Esophagus muscularis mucosa (tissue), 4 donors: ENCODE results near the gene TMEM247. TPM values are rescaled to one million over a fixed set of nuclear protein-coding genes. Genes with fewer than 3 reads are reported as not detected.

ENCODE experiments used
- DNase-seq: peaks from one replicate; pipeline ENCODE4 v3.0.0-alpha.2; 2017; ENCODE audit errors: extremely low spot score
- H3K27ac ChIP-seq, 4 donors: fragments of 200-600 bp; sonication (generic); replicated peaks in 1 of 4; 1 replicate in 3 of 4; 2 replicates in 1 of 4; pipeline ENCODE4 v1.5.1; 2016 to 2019; ENCODE audit warnings: mild to moderate bottlenecking in 1 of 4
- H3K27me3 ChIP-seq, 4 donors: fragments of 200-600 bp; sonication (generic); one replicate each; pipeline versions ENCODE4 v1.5.1 to v1.6.0; 2016 to 2019
- H3K36me3 ChIP-seq, 4 donors: fragments of 200-600 bp; sonication (generic); one replicate each; pipeline ENCODE4 v1.5.1; 2016 to 2019
- H3K4me1 ChIP-seq, 4 donors: fragments of 200-600 bp; sonication (generic); one replicate each; pipeline ENCODE4 v1.5.1; 2016 to 2019
- H3K4me3 ChIP-seq, 4 donors: fragments of 200-600 bp; sonication (generic); 1 replicate in 2 of 4; 2 replicates in 2 of 4; pipeline ENCODE4 v1.5.1; 2016 to 2019; ENCODE audit warnings: mild to moderate bottlenecking in 4 of 4, moderate library complexity in 1 of 4
- H3K9me3 ChIP-seq, 4 donors: fragments of 200-600 bp; sonication (generic); 1 replicate in 3 of 4; 2 replicates in 1 of 4; pipeline ENCODE4 v1.5.1; 2016 to 2019
- EP300 ChIP-seq: sonication (generic); formaldehyde crosslinking; IDR thresholded peaks from one replicate; pipeline ENCODE4 v1.6.1; 2017; ENCODE audit warnings: antibody characterized with exemption
- POLR2A ChIP-seq: fragments of 450-650 bp; IDR thresholded peaks from one replicate; pipeline ENCODE4 v1.6.1; 2017; ENCODE audit warnings: antibody characterized with exemption, moderate library complexity, mild to moderate bottlenecking, low read depth
- POLR2AphosphoS5 ChIP-seq, 2 donors: sonication (generic); formaldehyde crosslinking; IDR thresholded peaks; one replicate each; pipeline ENCODE4 v1.6.1; 2017; ENCODE audit warnings: antibody characterized with exemption in 2 of 2
- WGBS: methylation state at CpG from one replicate; pipeline ENCODE4 v1.1.5; 2018; 5-methylcytosine and 5-hydroxymethylcytosine counted together
- intact Hi-C: fragments of 100-400 bp; cut with DNase I; formaldehyde crosslinking; loops from one replicate; pipeline ENCODE4 v1.15.1; 2023
- total RNA-seq, 4 donors: library from RNA; depleted of rRNA; stranded (reverse); fragments of >200 nt; gene quantifications; one replicate each; pipeline versions ENCODE4 v1.1.0 to v1.2.1, GENCODE V29; 2016
- TF ChIP-seq, protein P1 (sequence below), 3 experiments: fragments of 200-600 bp in 2 of 3; fragments of 450-650 bp in 1 of 3; sonication (generic) in 2 of 3; IDR thresholded peaks; one replicate each; pipeline ENCODE4 v1.5.1; 2017 to 2019; ENCODE audit warnings: antibody characterized with exemption in 3 of 3, mild to moderate bottlenecking in 2 of 3, moderate library complexity in 1 of 3

Gene TMEM247
- total RNA-seq, 4 donors from 2014 or later = not detected

DNA sequence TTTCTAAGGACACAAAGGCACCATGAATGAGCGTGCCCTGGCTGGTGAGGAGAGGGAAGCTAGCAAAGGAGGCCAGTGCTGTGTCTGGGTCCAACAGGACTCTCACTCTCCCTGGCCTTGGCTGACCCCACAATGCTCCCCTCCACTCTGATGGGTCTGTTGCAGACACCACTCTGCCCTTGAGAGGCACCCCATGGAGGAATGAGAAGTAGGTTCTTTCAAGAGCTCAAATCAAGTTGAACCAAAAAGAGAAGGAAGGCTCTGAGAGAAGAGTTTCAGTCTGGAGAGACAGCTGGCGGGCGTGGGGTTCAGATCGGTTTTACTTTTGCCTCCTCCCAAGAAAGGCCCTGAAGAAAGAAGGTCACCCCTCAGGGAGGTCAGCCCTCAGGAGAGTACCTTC lies 18.4 kb downstream of the TMEM247 start:
- Histone ChIP-seq H3K36me3 (no peaks in the 10 kb centered on the region), H3K9me3 (no peaks in the 10 kb centered on the region), H3K27me3 (no peaks in the 10 kb centered on the region), H3K4me3 (no peak overlapping the region), H3K27ac (no peak overlapping the region), H3K4me1 (peaks cover 5 to 32% (median 26%) of the 10 kb centered on the region in 4 donors)
- no peak for DNase-seq
- whole genome bisulfite sequencing = 89% methylated on average over 4 of the region's 4 CpGs
- intact Hi-C loops = no loop called here
- TF ChIP-seq EP300 (no peak), POLR2AphosphoS5 (IDR thresholded peaks at IDR 0.05) (no peak), POLR2A (no peak)
- TF ChIP-seq, protein P1, sequence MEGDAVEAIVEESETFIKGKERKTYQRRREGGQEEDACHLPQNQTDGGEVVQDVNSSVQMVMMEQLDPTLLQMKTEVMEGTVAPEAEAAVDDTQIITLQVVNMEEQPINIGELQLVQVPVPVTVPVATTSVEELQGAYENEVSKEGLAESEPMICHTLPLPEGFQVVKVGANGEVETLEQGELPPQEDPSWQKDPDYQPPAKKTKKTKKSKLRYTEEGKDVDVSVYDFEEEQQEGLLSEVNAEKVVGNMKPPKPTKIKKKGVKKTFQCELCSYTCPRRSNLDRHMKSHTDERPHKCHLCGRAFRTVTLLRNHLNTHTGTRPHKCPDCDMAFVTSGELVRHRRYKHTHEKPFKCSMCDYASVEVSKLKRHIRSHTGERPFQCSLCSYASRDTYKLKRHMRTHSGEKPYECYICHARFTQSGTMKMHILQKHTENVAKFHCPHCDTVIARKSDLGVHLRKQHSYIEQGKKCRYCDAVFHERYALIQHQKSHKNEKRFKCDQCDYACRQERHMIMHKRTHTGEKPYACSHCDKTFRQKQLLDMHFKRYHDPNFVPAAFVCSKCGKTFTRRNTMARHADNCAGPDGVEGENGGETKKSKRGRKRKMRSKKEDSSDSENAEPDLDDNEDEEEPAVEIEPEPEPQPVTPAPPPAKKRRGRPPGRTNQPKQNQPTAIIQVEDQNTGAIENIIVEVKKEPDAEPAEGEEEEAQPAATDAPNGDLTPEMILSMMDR (IDR thresholded peaks at IDR 0.05) = no peak

DNA sequence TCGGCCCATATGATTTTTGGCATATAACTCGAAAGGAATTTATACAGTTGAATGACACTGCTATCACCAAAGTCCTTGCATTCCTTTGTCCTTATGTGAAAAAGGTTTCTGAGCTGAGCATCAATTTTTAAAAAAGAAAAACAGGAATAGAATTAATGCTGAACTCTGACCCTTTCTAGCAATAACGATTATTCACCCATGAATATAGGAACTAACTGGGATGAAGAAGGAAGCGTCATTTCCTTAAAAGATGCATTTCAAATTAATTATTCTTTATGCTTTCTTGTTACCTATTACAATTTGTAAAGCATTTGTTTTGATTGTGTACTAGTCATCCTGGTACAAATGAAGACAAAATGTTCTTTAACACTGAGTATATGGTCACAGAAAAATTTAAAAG lies 19.3 kb downstream of the TMEM247 start:
- H3K27ac ChIP-seq = no peak overlapping the region
- H3K27me3 ChIP-seq = no peaks in the 10 kb centered on the region
- DNase-seq = no peak
- intact Hi-C loops = no loop called here
- H3K36me3 ChIP-seq = no peaks in the 10 kb centered on the region
- H3K4me1 ChIP-seq = peaks cover 1 to 23% (median 17%) of the 10 kb centered on the region in 4 donors
- no peaks in the 10 kb centered on the region for H3K9me3 ChIP-seq
- WGBS = 86% methylated on average over 4 of the region's 4 CpGs
- TF ChIP-seq, protein P1 (IDR thresholded peaks at IDR 0.05) = no peak
- TF ChIP-seq EP300 (no peak), POLR2A (no peak), POLR2AphosphoS5 (IDR thresholded peaks at IDR 0.05) (no peak)
- H3K4me3 ChIP-seq = no peak overlapping the region

DNA sequence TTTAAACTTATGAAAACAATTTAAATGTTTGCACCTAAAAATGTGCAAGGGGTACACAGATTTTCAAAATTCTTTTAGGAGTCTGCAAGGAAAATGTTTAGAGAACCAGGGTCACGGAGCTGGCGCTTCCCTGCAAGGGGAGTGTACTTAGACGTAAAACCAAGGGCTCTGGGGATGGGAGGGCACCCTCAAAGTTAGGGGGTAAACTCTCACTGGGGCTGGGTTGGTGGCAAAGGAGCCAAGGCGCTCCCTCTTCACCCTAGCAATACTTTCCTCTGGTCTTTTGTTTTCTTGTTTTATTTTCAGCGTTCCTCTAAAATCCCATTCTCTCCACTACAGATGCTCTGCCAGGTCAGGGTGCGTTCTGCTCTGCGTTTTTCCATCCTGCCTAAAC lies 20.0 kb downstream of the TMEM247 start:
- no peaks in the 10 kb centered on the region for H3K9me3 ChIP-seq
- peak overlapping the region; percentile 84 to 87 (median 84) for H3K27ac ChIP-seq
- H3K36me3 ChIP-seq = no peaks in the 10 kb centered on the region
- WGBS = 21% methylated on average over 7 of the region's 7 CpGs
- H3K4me3 ChIP-seq = peak overlapping the region; percentile 51 to 66 (median 62)
- no peak for TF ChIP-seq POLR2AphosphoS5 (IDR thresholded peaks at IDR 0.05)
- TF ChIP-seq EP300 = no peak
- no peak for TF ChIP-seq POLR2A
- TF ChIP-seq, protein P1 (IDR thresholded peaks at IDR 0.05) = no peak
- intact Hi-C loops = no loop called here
- DNase-seq = no peak
- no peaks in the 10 kb centered on the region for H3K27me3 ChIP-seq
- H3K4me1 ChIP-seq = peaks cover 0 to 17% (median 15%) of the 10 kb centered on the region in 4 donors

DNA sequence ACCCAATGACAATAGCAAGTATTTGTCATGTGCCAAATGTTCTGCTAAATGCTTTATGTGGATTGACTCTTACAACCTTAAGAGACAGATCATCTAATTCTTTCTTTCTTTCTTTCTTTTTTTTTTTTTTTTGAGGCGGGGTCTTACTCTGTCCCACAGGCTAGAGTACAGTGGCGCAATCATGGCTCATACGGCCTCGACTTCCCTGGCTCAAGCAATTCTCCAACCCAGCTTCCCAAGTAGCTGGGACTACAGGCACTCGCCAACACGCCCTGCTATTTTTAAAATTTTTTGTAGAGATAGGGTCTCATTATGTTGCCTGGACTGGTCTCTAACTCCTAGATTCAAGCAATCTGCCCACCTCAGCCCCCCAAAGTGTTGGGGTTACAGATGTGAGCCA lies 21.4 kb downstream of the TMEM247 start:
- Histone ChIP-seq H3K27me3 (no peaks in the 10 kb centered on the region), H3K4me3 (peak overlapping the region in 1 of 4 donors; percentile 64), H3K9me3 (no peaks in the 10 kb centered on the region), H3K4me1 (peaks cover 0 to 17% (median 15%) of the 10 kb centered on the region in 4 donors), H3K27ac (peak overlapping the region in 2 of 4 donors; percentile 84 to 87), H3K36me3 (no peaks in the 10 kb centered on the region)
- intact Hi-C loops = no loop called here
- 86% methylated on average over 6 of the region's 6 CpGs for WGBS
- no peak for DNase-seq
- TF ChIP-seq POLR2A (no peak), POLR2AphosphoS5 (IDR thresholded peaks at IDR 0.05) (no peak), EP300 (no peak)
- TF ChIP-seq, protein P1 (IDR thresholded peaks at IDR 0.05) = no peak

DNA sequence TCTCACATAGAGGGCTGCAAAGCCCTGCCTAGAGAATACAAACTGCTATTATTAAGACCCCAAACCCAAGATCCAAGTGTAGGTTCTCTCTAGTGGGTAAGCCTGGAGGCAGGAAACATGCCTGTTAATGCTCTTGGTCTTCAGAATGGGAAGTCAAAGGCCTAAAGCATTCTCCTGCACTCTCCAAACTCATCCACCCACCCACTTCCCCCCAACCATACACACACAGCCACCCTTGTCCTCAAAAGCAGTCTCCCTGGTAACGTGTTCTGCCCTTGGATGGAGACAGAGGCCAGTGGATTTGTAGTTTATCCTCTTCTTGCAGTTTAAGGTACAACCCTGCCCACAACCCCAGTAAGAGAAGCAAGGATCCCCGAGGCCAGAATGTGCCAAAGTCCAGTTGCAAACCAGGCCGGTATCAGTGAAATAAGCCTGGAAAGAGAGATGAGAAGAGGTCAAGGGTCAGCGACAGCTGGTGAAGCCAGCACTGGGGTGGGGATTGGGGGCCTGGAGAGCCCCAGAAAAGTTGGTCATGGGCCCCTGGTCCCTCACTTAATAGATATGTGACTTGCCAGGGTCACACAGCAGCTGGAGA lies 23.0 kb downstream of the TMEM247 start:
- Histone ChIP-seq H3K27me3 (no peaks in the 10 kb centered on the region), H3K4me1 (peaks cover 0 to 15% (median 14%) of the 10 kb centered on the region in 4 donors), H3K27ac (no peak overlapping the region), H3K4me3 (no peak overlapping the region), H3K9me3 (no peaks in the 10 kb centered on the region), H3K36me3 (no peaks in the 10 kb centered on the region)
- intact Hi-C loops = no loop called here
- TF ChIP-seq EP300 (no peak), POLR2A (no peak), POLR2AphosphoS5 (IDR thresholded peaks at IDR 0.05) (no peak)
- TF ChIP-seq, protein P1 (IDR thresholded peaks at IDR 0.05) = no peak
- DNase-seq = no peak
- 86% methylated on average over 4 of the region's 4 CpGs for WGBS
